ENCODE results near the gene UROD. TPM values are rescaled to one million over a fixed set of nuclear protein-coding genes. Genes with fewer than 3 reads are reported as not detected.

The UROD gene
- total RNA-seq, 1 donor from 2014 or later, result 60.4 TPM

GRCh38 chr1:45012639-45013278 is 705 bp downstream of the UROD start:
- peaks cover 38% of the 10 kb centered on the region for H3K4me1 ChIP-seq
- no peaks in the 10 kb centered on the region for H3K9me3 ChIP-seq
- no peak for TF ChIP-seq CTCF (IDR thresholded peaks at IDR 0.05)
- peak overlapping the region; percentile 84 for H3K27ac ChIP-seq
- H3K27me3 ChIP-seq (ENCODE audit: low read depth), result no peaks in the 10 kb centered on the region
- H3K36me3 ChIP-seq, result peaks cover 26% of the 10 kb centered on the region
- ATAC-seq, result peak; percentile 44 to 65
- DNase-seq, result peak; percentile 86
- intact Hi-C loops (cut with DNase I), result no loop called here
- peak overlapping the region; percentile 96 for H3K4me3 ChIP-seq

- Histone ChIP-seq H3K36me3 (peaks cover 16% of the 10 kb centered on the region), H3K27me3 (ENCODE audit: low read depth) (no peaks in the 10 kb centered on the region), H3K27ac (no peak overlapping the region), H3K4me3 (no peak overlapping the region), H3K9me3 (no peaks in the 10 kb centered on the region), H3K4me1 (peaks cover 38% of the 10 kb centered on the region)
- ATAC-seq (no peak), DNase-seq (no peak)
- intact Hi-C loops (cut with DNase I), result no loop called here
- no peak for TF ChIP-seq CTCF (IDR thresholded peaks at IDR 0.05)
Measured at GRCh38 chr1:45013551-45014209, 1.6 kb downstream of the UROD start.

- Histone ChIP-seq H3K36me3 (peaks cover 9% of the 10 kb centered on the region), H3K4me1 (peaks cover 31% of the 10 kb centered on the region), H3K27ac (no peak overlapping the region), H3K27me3 (ENCODE audit: low read depth) (no peaks in the 10 kb centered on the region), H3K9me3 (no peaks in the 10 kb centered on the region), H3K4me3 (no peak overlapping the region)
- TF ChIP-seq CTCF (IDR thresholded peaks at IDR 0.05), result peak; percentile 93
- DNase-seq (peak; percentile 81), ATAC-seq (peak; percentile 27 to 45)
- intact Hi-C loops (cut with DNase I), result no loop called here
Measured at GRCh38 chr1:45014321-45015028, 2.4 kb downstream of the UROD start.

- Histone ChIP-seq H3K27me3 (ENCODE audit: low read depth) (no peaks in the 10 kb centered on the region), H3K4me3 (no peak overlapping the region), H3K4me1 (peaks cover 22% of the 10 kb centered on the region), H3K36me3 (peaks cover 6% of the 10 kb centered on the region), H3K27ac (no peak overlapping the region), H3K9me3 (no peaks in the 10 kb centered on the region)
- DNase-seq (no peak), ATAC-seq (no peak)
- no peak for TF ChIP-seq CTCF (IDR thresholded peaks at IDR 0.05)
- intact Hi-C loops (cut with DNase I), result no loop called here
Measured at GRCh38 chr1:45015683-45016082, 3.6 kb downstream of the UROD start.

GRCh38 chr1:45016090-45016697 is 4.1 kb downstream of the UROD start:
- Histone ChIP-seq H3K36me3 (peaks cover 6% of the 10 kb centered on the region), H3K27me3 (ENCODE audit: low read depth) (no peaks in the 10 kb centered on the region), H3K4me3 (no peak overlapping the region), H3K4me1 (peaks cover 22% of the 10 kb centered on the region), H3K27ac (no peak overlapping the region), H3K9me3 (no peaks in the 10 kb centered on the region)
- TF ChIP-seq CTCF (IDR thresholded peaks at IDR 0.05), result no peak
- no peak for DNase-seq
- ATAC-seq, result no peak
- intact Hi-C loops (cut with DNase I), result no loop called here
